ENCODE data around the gene TMPRSS13.

TMPRSS13 gene

DNA sequence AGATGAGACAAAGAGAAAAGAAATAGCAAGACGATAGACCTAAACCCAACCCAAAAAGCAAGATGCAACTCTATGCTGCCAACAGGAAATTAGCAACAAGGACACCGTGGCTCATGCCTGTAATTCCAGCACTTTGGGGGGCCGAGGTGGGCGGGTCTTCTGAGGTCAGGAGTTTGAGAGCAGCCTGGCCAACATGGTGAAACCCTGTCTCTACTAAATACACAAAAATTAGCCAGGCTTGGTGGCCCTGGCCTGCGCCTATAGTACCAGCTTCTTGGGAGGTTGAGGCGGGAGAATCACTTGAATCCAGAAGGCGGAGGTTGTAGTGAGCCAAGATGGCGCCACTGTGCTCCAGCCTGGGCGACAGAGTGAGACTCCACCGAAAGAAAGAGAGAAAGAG is 32.7 kb upstream of the TMPRSS13 start:
- TF ChIP-seq, protein P1, sequence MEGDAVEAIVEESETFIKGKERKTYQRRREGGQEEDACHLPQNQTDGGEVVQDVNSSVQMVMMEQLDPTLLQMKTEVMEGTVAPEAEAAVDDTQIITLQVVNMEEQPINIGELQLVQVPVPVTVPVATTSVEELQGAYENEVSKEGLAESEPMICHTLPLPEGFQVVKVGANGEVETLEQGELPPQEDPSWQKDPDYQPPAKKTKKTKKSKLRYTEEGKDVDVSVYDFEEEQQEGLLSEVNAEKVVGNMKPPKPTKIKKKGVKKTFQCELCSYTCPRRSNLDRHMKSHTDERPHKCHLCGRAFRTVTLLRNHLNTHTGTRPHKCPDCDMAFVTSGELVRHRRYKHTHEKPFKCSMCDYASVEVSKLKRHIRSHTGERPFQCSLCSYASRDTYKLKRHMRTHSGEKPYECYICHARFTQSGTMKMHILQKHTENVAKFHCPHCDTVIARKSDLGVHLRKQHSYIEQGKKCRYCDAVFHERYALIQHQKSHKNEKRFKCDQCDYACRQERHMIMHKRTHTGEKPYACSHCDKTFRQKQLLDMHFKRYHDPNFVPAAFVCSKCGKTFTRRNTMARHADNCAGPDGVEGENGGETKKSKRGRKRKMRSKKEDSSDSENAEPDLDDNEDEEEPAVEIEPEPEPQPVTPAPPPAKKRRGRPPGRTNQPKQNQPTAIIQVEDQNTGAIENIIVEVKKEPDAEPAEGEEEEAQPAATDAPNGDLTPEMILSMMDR (IDR thresholded peaks at IDR 0.05; ENCODE audit: low read depth, low read length, missing control alignments): no peak
- H3K4me3 ChIP-seq (ENCODE audit: low read depth, low read length): no peak overlapping the region
- no peak for DNase-seq (ENCODE audit: low read depth)

DNA sequence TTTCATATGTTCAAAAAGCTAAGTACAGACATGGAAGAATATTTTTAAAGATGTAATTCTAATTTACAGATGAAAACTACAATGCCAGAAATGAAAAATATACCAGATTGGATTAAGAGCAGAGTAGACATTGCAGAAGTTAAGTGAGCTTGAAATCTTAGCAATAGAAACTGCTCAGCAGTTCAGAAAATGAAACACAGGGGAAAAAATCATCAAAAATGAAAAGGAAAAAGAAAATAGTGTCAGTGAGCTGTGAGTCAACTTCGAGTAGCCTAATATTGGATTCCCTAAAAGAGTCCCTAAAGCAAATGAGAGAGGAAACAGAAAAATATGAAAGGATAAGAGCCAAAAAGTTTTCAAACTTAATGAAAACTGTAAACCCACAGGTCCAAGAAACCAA is 31.2 kb upstream of the TMPRSS13 start:
- no peak for DNase-seq (ENCODE audit: low read depth)
- no peak overlapping the region for H3K4me3 ChIP-seq (ENCODE audit: low read depth, low read length)
- TF ChIP-seq, protein P1 (IDR thresholded peaks at IDR 0.05; ENCODE audit: low read depth, low read length, missing control alignments): no peak

DNA sequence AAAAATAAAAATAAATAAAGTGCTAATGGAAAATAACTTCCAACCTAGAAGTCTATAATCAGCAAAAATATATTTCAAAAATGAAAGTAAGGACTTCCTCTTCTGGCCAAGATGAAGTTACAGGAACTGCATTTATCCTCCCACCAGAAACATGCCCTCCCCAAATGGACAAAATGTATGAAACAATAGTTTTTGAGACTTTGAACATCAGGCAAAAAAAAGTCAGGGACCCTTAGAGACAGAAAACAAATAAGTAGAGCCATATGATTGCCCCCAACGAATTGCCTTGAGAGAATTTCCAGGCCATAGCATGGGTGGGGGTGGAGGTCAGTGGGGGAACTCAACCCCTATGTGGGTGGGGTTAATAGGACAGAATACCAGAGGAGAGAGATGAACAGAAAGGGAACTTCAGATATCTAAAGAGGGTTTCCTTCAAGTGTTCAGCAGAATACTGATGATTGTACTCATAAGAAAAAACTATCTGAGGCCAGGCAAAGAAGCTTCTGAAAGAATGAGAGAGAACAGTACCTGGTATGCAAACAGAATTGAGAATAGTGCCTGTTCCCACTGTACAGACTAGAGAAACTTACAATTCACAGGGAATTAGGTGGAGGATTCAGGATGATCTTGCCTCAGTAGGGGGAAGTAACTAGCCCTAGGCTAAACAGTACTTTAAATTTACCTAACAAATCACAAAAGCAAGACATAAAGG is 30.4 kb upstream of the TMPRSS13 start:
- TF ChIP-seq, protein P1 (IDR thresholded peaks at IDR 0.05; ENCODE audit: low read depth, low read length, missing control alignments): no peak
- DNase-seq (ENCODE audit: low read depth): no peak
- H3K4me3 ChIP-seq (ENCODE audit: low read depth, low read length): no peak overlapping the region

DNA sequence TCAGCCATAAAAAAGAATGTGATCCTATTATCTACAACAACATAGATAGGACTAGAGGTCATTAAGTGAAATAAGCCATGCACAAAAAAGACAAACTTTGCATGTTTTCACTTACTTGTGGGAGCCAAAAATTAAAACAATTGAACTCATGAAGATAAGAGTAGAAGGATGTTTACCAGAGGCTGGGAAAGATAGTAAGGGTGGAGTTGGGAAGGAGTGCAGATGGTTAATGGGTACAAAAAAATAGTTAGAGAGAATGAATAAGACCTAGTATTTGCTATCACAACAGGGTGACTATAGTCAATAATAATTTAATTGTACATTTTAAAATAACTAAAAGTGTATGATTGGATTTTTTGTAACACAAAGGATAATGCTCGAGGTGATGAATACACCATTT is 29.7 kb upstream of the TMPRSS13 start:
- no peak overlapping the region for H3K4me3 ChIP-seq (ENCODE audit: low read depth, low read length)
- TF ChIP-seq, protein P1 (IDR thresholded peaks at IDR 0.05; ENCODE audit: low read depth, low read length, missing control alignments): no peak
- DNase-seq (ENCODE audit: low read depth): no peak

DNA sequence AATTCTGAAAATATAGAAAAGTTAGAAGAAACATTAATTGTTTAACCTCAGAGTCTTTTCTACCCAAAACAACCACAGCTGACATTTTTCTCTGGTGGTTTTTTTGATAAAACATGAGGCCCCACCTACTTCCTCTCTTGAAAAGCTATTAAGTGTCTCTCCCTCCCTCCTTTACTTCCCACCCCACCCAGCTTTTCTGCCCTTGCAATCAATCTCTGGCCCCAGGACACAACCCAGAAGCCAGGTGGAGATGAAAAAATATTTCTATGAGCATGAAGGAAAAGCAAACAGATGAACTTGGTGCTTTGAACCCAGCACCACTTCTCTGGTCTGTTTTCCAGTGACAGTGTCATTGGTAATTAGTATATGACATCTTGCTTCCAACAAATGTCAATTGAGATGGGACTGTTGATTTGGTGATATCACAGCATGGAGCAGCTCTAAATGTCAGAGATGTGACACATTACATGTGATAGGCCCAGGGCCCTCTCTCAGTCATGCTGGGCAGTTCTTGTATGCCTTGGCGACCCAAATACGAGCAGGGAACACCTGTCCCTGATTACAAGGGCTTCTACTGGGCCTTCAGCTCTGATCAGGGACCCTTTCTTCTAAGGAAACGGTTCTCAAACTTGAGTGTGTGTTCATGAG is 23.9 kb upstream of the TMPRSS13 start:
- TF ChIP-seq, protein P1 (IDR thresholded peaks at IDR 0.05; ENCODE audit: low read depth, low read length, missing control alignments): no peak
- no peak overlapping the region for H3K4me3 ChIP-seq (ENCODE audit: low read depth, low read length)
- DNase-seq (ENCODE audit: low read depth): no peak

DNA sequence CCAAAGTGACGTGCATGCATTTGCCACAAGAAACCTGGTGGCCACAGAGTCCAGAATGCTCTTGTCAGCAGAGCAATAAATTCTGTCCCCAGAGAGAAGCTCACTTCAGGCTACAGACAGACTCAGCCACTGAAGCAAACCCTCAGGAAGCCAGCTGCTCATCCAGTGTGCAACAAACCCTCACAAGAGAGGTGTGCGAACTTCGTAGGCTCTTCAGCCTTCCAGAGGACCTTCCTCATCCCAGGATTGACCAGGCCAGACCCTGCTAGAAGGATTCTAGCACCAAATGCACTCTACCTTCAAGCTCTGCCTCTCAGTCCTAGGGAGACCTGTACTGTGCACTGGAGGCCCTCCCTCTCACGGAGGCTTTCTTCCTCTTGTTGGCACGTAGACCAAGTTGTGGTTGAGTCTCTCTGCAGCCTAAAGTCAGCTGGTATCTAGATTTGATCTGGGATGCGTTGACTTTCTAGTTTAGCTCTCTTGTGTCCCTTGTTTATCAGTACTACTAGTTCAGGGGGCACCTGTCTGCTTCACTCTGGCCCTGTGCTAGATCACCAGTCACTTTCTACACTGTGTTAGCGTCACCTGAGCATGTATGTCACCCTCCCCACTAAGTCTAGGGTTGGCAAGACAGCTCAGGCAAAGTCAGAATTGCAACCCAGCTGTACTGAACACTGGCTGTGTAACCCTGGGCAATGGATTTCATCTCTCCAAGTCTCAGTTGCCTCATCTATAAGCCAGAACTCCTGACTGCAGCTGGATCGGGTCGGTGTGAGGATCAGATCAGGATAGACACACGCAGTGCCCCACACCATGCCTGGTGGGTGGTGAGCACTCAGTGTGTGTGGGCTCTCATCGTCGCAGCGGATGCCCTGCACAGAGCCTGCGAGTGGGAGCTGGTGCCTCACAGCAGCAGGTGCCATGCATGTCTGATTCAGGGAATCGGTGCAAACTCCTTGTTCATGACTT is 22.1 kb upstream of the TMPRSS13 start:
- TF ChIP-seq, protein P1 (IDR thresholded peaks at IDR 0.05; ENCODE audit: low read depth, low read length, missing control alignments): no peak
- no peak for DNase-seq (ENCODE audit: low read depth)
- H3K4me3 ChIP-seq (ENCODE audit: low read depth, low read length): no peak overlapping the region

Data from GM12864 (cell line).